Mammary epithelial cell (primary cell): ENCODE measurements around the gene EFNA2.

Experiments
- CTCF ChIP-seq, 2 donors: IDR thresholded peaks in 1 of 2; conservative IDR thresholded peaks in 1 of 2; 2 replicates each; pipeline ENCODE4 v1.5.1; 2011 to 2012; ENCODE audit warnings: inconsistent platforms in 2 of 2, low read length in 2 of 2, mild to moderate bottlenecking in 2 of 2, control low read depth in 1 of 2, low read depth in 1 of 2; ENCODE audit not compliant: insufficient read depth in 1 of 2; ENCODE audit errors: extremely low read depth in 1 of 2
- EZH2 ChIP-seq: IDR thresholded peaks from 2 replicates; pipeline ENCODE4 v1.6.1; 2012; ENCODE audit warnings: low read length, inconsistent platforms, borderline replicate concordance

DNA sequence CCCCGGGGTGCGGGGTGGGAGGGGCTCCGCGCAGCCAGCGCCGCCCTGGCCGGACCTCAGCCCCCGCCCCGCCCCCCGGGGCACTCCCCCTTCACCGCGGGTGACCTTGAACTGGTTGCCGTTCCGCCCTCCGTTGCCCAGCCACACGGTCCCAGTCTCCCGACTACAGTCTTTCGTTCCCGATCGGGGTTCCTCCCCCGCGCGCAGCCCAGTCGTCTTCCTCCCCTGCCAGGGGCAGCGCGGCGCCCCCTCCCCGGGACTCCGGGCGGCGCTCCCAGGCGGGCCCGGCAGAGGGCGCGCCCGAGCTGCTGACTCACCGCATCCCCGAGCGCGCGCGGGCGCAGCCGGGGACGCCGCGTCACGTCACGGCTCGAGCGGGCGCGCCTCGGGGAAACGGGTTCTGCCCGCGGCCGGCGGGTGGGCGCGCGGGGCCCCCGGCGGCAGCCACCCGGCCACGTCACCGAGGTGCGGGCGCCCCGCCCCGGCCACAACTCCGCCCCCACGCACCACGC is 36.8 kb upstream of the EFNA2 start:
- TF ChIP-seq CTCF (conservative IDR thresholded peaks at IDR 0.05 in 1 of 2, IDR thresholded peaks at IDR 0.05 in 1 of 2; ENCODE audit: extremely low read depth in 1 of 2, insufficient read depth in 1 of 2, low read depth in 1 of 2, low read length in 2 of 2) (peak; percentile 44 to 61), EZH2 (no peak)
